HCT116 (cell line): Measurements from ENCODE around the gene PRLR.

Experiments
- CBX3 ChIP-seq: IDR thresholded peaks from 2 replicates; pipeline ENCODE4 v1.6.1; 2012; ENCODE audit warnings: low read depth
- EZH2phosphoT487 ChIP-seq: fragments of 200-600 bp; IDR thresholded peaks from 2 replicates; pipeline ENCODE4 v1.6.1; 2018; ENCODE audit warnings: antibody characterized with exemption, borderline replicate concordance
- POLR2A ChIP-seq: IDR thresholded peaks from 2 replicates; pipeline ENCODE4 v1.7.0; 2011; ENCODE audit warnings: borderline replicate concordance; ENCODE audit not compliant: insufficient read depth, insufficient read length; ENCODE audit errors: extremely low read depth
- POLR2AphosphoS5 ChIP-seq: IDR thresholded peaks from 2 replicates; pipeline ENCODE4 v1.6.1; 2011; ENCODE audit warnings: mild to moderate bottlenecking, low read depth, low read length, moderate library complexity
- RAD21 ChIP-seq: IDR thresholded peaks from 2 replicates; pipeline ENCODE4 v1.6.1; 2012; ENCODE audit warnings: low read depth, mild to moderate bottlenecking
- YY1 ChIP-seq: IDR thresholded peaks from 2 replicates; pipeline ENCODE4 v1.6.1; 2011; ENCODE audit warnings: low read length, low read depth, moderate library complexity, mild to moderate bottlenecking; ENCODE audit not compliant: insufficient replicate concordance; ENCODE audit errors: extremely low read depth
- TF ChIP-seq, protein P1 (sequence below), 3 experiments: fragments of 200-600 bp in 1 of 3; sonication (generic) in 1 of 3; IDR thresholded peaks in 2 of 3; conservative IDR thresholded peaks in 1 of 3; 2 replicates each; pipeline ENCODE4 v1.5.1; 2012 to 2017; ENCODE audit warnings: low read depth in 2 of 3, low read length in 2 of 3, antibody characterized with exemption in 1 of 3, borderline replicate concordance in 1 of 3, control low read depth in 1 of 3, mild to moderate bottlenecking in 1 of 3, mixed read lengths in 1 of 3, mixed run types in 1 of 3, moderate library complexity in 1 of 3; ENCODE audit not compliant: insufficient read depth in 1 of 3
- TF ChIP-seq, protein P2 (sequence below): IDR thresholded peaks from 2 replicates; pipeline ENCODE4 v1.6.1; 2011; ENCODE audit warnings: mild to moderate bottlenecking, low read length, moderate library complexity; ENCODE audit not compliant: insufficient replicate concordance; ENCODE audit errors: extremely low read depth

GRCh38 chr5:35246411-35246810 is 16.1 kb upstream of the PRLR start:
- TF ChIP-seq YY1: no peak
- no peak for TF ChIP-seq EZH2phosphoT487
- no peak for TF ChIP-seq POLR2AphosphoS5
- TF ChIP-seq, protein P1, sequence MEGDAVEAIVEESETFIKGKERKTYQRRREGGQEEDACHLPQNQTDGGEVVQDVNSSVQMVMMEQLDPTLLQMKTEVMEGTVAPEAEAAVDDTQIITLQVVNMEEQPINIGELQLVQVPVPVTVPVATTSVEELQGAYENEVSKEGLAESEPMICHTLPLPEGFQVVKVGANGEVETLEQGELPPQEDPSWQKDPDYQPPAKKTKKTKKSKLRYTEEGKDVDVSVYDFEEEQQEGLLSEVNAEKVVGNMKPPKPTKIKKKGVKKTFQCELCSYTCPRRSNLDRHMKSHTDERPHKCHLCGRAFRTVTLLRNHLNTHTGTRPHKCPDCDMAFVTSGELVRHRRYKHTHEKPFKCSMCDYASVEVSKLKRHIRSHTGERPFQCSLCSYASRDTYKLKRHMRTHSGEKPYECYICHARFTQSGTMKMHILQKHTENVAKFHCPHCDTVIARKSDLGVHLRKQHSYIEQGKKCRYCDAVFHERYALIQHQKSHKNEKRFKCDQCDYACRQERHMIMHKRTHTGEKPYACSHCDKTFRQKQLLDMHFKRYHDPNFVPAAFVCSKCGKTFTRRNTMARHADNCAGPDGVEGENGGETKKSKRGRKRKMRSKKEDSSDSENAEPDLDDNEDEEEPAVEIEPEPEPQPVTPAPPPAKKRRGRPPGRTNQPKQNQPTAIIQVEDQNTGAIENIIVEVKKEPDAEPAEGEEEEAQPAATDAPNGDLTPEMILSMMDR (IDR thresholded peaks at IDR 0.05 in 2 of 3, conservative IDR thresholded peaks at IDR 0.05 in 1 of 3; ENCODE audit: borderline replicate concordance in 1 of 3, insufficient read depth in 1 of 3, low read depth in 2 of 3, low read length in 2 of 3): no peak
- TF ChIP-seq CBX3: no peak
- no peak for TF ChIP-seq POLR2A
- TF ChIP-seq RAD21: no peak
- TF ChIP-seq, protein P2, sequence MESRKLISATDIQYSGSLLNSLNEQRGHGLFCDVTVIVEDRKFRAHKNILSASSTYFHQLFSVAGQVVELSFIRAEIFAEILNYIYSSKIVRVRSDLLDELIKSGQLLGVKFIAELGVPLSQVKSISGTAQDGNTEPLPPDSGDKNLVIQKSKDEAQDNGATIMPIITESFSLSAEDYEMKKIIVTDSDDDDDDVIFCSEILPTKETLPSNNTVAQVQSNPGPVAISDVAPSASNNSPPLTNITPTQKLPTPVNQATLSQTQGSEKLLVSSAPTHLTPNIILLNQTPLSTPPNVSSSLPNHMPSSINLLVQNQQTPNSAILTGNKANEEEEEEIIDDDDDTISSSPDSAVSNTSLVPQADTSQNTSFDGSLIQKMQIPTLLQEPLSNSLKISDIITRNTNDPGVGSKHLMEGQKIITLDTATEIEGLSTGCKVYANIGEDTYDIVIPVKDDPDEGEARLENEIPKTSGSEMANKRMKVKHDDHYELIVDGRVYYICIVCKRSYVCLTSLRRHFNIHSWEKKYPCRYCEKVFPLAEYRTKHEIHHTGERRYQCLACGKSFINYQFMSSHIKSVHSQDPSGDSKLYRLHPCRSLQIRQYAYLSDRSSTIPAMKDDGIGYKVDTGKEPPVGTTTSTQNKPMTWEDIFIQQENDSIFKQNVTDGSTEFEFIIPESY: no peak
